ENCODE data around the gene DAB1. TPM values are rescaled to one million over a fixed set of nuclear protein-coding genes. Genes with fewer than 3 reads are reported as not detected.

DAB1 gene
- total and polyA plus RNA-seq, 7 donors = under 0.01 to 1.1 (median 0.75) TPM; not detected in 1

DNA sequence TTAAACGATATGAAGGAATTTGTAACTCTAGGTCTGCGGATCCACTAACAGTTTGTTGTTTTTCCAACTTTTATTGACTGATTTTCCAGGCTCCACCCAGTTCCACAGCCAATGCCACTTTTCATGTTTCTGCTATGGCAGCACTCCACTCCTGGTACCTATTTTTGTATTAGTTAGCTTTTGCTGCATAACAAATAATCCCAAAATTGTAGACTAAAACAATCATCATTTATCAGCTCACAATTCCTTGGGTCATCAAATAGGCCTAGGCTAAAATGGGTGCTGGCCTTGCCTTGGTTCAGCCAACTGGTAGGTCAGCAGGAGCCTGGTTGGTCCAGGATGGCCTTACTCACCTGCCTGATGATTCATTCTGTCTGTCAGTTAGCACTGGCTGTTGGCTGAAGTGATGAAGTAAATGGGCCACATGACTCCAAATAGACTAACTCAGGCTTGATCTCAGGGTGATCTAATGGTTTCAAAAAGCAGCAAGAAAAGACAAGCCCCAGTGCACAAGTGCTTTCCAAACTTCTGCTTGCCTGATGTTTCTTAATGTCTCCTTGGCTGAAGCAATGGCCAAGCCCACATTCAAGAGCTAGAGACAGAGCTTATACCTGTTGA is 454.9 kb downstream of the DAB1 start:
- intact Hi-C loops (cut with DNase I) = no loop called here
- Histone ChIP-seq H3K9me3 (no peaks in the 10 kb centered on the region), H3K36me3 (no peaks in the 10 kb centered on the region), H3K27ac (no peak overlapping the region), H3K4me1 (no peaks in the 10 kb centered on the region), H3K4me3 (no peak overlapping the region), H3K27me3 (no peaks in the 10 kb centered on the region)
- DNase-seq = no peak
- TF ChIP-seq EP300 (IDR thresholded peaks at IDR 0.05) = no peak
- TF ChIP-seq POLR2A (IDR thresholded peaks at IDR 0.05) = no peak
- TF ChIP-seq POLR2AphosphoS5 (IDR thresholded peaks at IDR 0.05) = no peak
- no peak for TF ChIP-seq CTCF (IDR thresholded peaks at IDR 0.05)
- WGBS, 2 donors = 79 to 85% methylated on average over 2 of the region's 2 CpGs

- intact Hi-C loops (cut with DNase I) = no loop called here
- H3K27me3 ChIP-seq = no peaks in the 10 kb centered on the region
- 38 to 41% methylated on average over 15 of the region's 15 CpGs for WGBS, 2 donors
- H3K36me3 ChIP-seq = no peaks in the 10 kb centered on the region
- no peak overlapping the region for H3K27ac ChIP-seq
- no peaks in the 10 kb centered on the region for H3K9me3 ChIP-seq
- DNase-seq = no peak
- TF ChIP-seq CTCF (IDR thresholded peaks at IDR 0.05) = no peak
- no peak for TF ChIP-seq EP300 (IDR thresholded peaks at IDR 0.05)
- no peak for TF ChIP-seq POLR2A (IDR thresholded peaks at IDR 0.05)
- no peak for TF ChIP-seq POLR2AphosphoS5 (IDR thresholded peaks at IDR 0.05)
- H3K4me1 ChIP-seq = no peaks in the 10 kb centered on the region
- H3K4me3 ChIP-seq = no peak overlapping the region
Measured at GRCh38 chr1:56967900-56968832, 455.7 kb downstream of the DAB1 start.

DNA sequence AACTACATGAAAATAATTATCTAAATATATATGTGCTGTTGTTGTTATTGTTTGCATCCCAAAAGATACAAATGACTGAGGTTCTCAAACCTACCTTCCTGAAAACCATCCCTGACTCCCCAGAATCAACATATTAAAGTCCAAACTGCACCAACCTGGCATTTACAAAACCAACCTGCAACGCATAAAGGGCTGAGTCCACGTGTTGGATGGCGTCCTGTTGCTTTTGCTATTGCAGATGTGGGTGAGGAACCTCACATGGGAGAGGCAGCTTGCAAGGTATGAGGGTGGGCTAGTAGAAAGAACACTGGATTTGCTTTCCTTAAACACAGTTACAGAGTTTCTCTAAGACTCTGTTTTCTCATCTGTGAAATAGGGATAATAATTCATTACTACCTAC is 456.5 kb downstream of the DAB1 start:
- Histone ChIP-seq H3K4me1 (no peaks in the 10 kb centered on the region), H3K4me3 (no peak overlapping the region), H3K9me3 (no peaks in the 10 kb centered on the region), H3K27ac (no peak overlapping the region), H3K36me3 (no peaks in the 10 kb centered on the region), H3K27me3 (no peaks in the 10 kb centered on the region)
- no peak for TF ChIP-seq POLR2AphosphoS5 (IDR thresholded peaks at IDR 0.05)
- TF ChIP-seq CTCF (IDR thresholded peaks at IDR 0.05) = no peak
- no peak for TF ChIP-seq EP300 (IDR thresholded peaks at IDR 0.05)
- TF ChIP-seq POLR2A (IDR thresholded peaks at IDR 0.05) = no peak
- intact Hi-C loops (cut with DNase I) = no loop called here
- no peak for DNase-seq
- 68 to 69% methylated on average over 3 of the region's 3 CpGs for WGBS, 2 donors

GRCh38 chr1:56966698-56966999 is 457.2 kb downstream of the DAB1 start:
- WGBS, 2 donors = 79 to 96% methylated on average over 1 of the region's 1 CpG
- no peak for DNase-seq
- intact Hi-C loops (cut with DNase I) = no loop called here

More at GRCh38 chr1:56966698-56966999, 457.2 kb downstream of the DAB1 start:
- no peak overlapping the region for H3K27ac ChIP-seq
- no peaks in the 10 kb centered on the region for H3K27me3 ChIP-seq
- no peaks in the 10 kb centered on the region for H3K36me3 ChIP-seq
- TF ChIP-seq CTCF (IDR thresholded peaks at IDR 0.05) (no peak), EP300 (IDR thresholded peaks at IDR 0.05) (no peak), POLR2AphosphoS5 (IDR thresholded peaks at IDR 0.05) (no peak), POLR2A (IDR thresholded peaks at IDR 0.05) (no peak)
- H3K4me1 ChIP-seq = no peaks in the 10 kb centered on the region
- H3K4me3 ChIP-seq = no peak overlapping the region
- no peaks in the 10 kb centered on the region for H3K9me3 ChIP-seq

Data from sigmoid colon (tissue), 7 donors.